ENCODE measurements around the gene MAP3K13.

Gene MAP3K13

GRCh38 chr3:185341616-185342458 is 21.1 kb upstream of the MAP3K13 start:
- ChIA-PET CTCF (no interaction called here), POLR2A (no interaction called here)
- no peak for DNase-seq (ENCODE audit: extremely low spot score)
- TF ChIP-seq ELF4 (IDR thresholded peaks at IDR 0.05) (no peak), ZNF384 (IDR thresholded peaks at IDR 0.05) (no peak), LEF1 (IDR thresholded peaks at IDR 0.05; ENCODE audit: borderline replicate concordance) (no peak), TARDBP (IDR thresholded peaks at IDR 0.05) (no peak), SP1 (IDR thresholded peaks at IDR 0.05) (no peak), PKNOX1 (IDR thresholded peaks at IDR 0.05) (no peak), FOXM1 (IDR thresholded peaks at IDR 0.05; ENCODE audit: borderline replicate concordance) (no peak), FOXK2 (IDR thresholded peaks at IDR 0.05) (no peak), CTBP1 (IDR thresholded peaks at IDR 0.05; ENCODE audit: borderline replicate concordance) (no peak), HDGF (IDR thresholded peaks at IDR 0.05; ENCODE audit: borderline replicate concordance) (no peak), SUZ12 (IDR thresholded peaks at IDR 0.05) (no peak), L3MBTL2 (conservative IDR thresholded peaks at IDR 0.05) (no peak), FOXA1 (IDR thresholded peaks at IDR 0.05) (no peak), NFRKB (IDR thresholded peaks at IDR 0.05) (no peak), ARNT (IDR thresholded peaks at IDR 0.05) (no peak), BHLHE40 (IDR thresholded peaks at IDR 0.05; ENCODE audit: borderline replicate concordance) (no peak)

- DNase-seq (ENCODE audit: extremely low spot score), result no peak
- TF ChIP-seq ELF4 (IDR thresholded peaks at IDR 0.05), result no peak
- no peak for TF ChIP-seq BHLHE40 (IDR thresholded peaks at IDR 0.05; ENCODE audit: borderline replicate concordance)
- no peak for TF ChIP-seq ARNT (IDR thresholded peaks at IDR 0.05)
- no peak for TF ChIP-seq FOXA1 (IDR thresholded peaks at IDR 0.05)
- no peak for TF ChIP-seq PKNOX1 (IDR thresholded peaks at IDR 0.05)
- TF ChIP-seq TARDBP (IDR thresholded peaks at IDR 0.05), result no peak
- TF ChIP-seq L3MBTL2 (conservative IDR thresholded peaks at IDR 0.05), result no peak
- no peak for TF ChIP-seq LEF1 (IDR thresholded peaks at IDR 0.05; ENCODE audit: borderline replicate concordance)
- TF ChIP-seq SP1 (IDR thresholded peaks at IDR 0.05), result no peak
- no peak for TF ChIP-seq SUZ12 (IDR thresholded peaks at IDR 0.05)
- no peak for TF ChIP-seq ZNF384 (IDR thresholded peaks at IDR 0.05)
- TF ChIP-seq CTBP1 (IDR thresholded peaks at IDR 0.05; ENCODE audit: borderline replicate concordance), result no peak
- TF ChIP-seq NFRKB (IDR thresholded peaks at IDR 0.05), result no peak
- no peak for TF ChIP-seq FOXK2 (IDR thresholded peaks at IDR 0.05)
- TF ChIP-seq FOXM1 (IDR thresholded peaks at IDR 0.05; ENCODE audit: borderline replicate concordance), result no peak
- TF ChIP-seq HDGF (IDR thresholded peaks at IDR 0.05; ENCODE audit: borderline replicate concordance), result no peak
- ChIA-PET POLR2A (no interaction called here), CTCF (no interaction called here)
Measured at GRCh38 chr3:185342459-185343174, 20.3 kb upstream of the MAP3K13 start.

DNA sequence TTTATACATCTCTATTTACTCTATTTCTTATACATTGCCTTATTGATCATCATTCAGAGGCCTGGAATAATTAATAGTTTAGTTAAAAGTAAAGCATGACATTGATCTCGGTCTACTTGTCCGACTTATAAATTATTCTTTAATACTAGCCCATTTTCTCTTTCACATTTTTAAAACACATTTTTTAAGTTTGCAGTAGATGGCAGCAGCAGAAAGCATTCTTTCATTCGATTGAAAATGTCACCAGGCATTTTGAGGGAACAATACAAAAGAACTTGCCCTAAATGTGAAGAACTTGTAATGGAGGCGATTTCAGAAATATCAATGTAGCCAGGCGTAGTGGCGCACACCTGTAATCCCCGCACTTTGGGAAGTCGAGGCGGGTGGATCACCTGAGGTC is 15.5 kb upstream of the MAP3K13 start:
- no peak for TF ChIP-seq BHLHE40 (IDR thresholded peaks at IDR 0.05; ENCODE audit: borderline replicate concordance)
- TF ChIP-seq HDGF (IDR thresholded peaks at IDR 0.05; ENCODE audit: borderline replicate concordance), result no peak
- TF ChIP-seq CTBP1 (IDR thresholded peaks at IDR 0.05; ENCODE audit: borderline replicate concordance), result no peak
- no peak for TF ChIP-seq LEF1 (IDR thresholded peaks at IDR 0.05; ENCODE audit: borderline replicate concordance)
- TF ChIP-seq PKNOX1 (IDR thresholded peaks at IDR 0.05), result no peak
- no peak for TF ChIP-seq SUZ12 (IDR thresholded peaks at IDR 0.05)
- TF ChIP-seq FOXM1 (IDR thresholded peaks at IDR 0.05; ENCODE audit: borderline replicate concordance), result no peak
- no peak for TF ChIP-seq FOXA1 (IDR thresholded peaks at IDR 0.05)
- TF ChIP-seq NFRKB (IDR thresholded peaks at IDR 0.05), result no peak
- TF ChIP-seq L3MBTL2 (conservative IDR thresholded peaks at IDR 0.05), result no peak
- TF ChIP-seq ZNF384 (IDR thresholded peaks at IDR 0.05), result no peak
- TF ChIP-seq TARDBP (IDR thresholded peaks at IDR 0.05), result no peak
- no peak for TF ChIP-seq ARNT (IDR thresholded peaks at IDR 0.05)
- no peak for TF ChIP-seq ELF4 (IDR thresholded peaks at IDR 0.05)
- no peak for TF ChIP-seq SP1 (IDR thresholded peaks at IDR 0.05)
- TF ChIP-seq FOXK2 (IDR thresholded peaks at IDR 0.05), result no peak
- no peak for DNase-seq (ENCODE audit: extremely low spot score)
- POLR2A ChIA-PET, result no interaction called here
- CTCF ChIA-PET, result interaction anchor here (0.6 to 0.7 kb wide), 2 partner anchors 114 to 230 kb away, joined by 3 read pairs; no protein-coding TSS in a partner anchor

- TF ChIP-seq PKNOX1 (IDR thresholded peaks at IDR 0.05), result no peak
- no peak for TF ChIP-seq ZNF384 (IDR thresholded peaks at IDR 0.05)
- no peak for TF ChIP-seq NFRKB (IDR thresholded peaks at IDR 0.05)
- TF ChIP-seq TARDBP (IDR thresholded peaks at IDR 0.05), result no peak
- TF ChIP-seq L3MBTL2 (conservative IDR thresholded peaks at IDR 0.05), result no peak
- no peak for TF ChIP-seq LEF1 (IDR thresholded peaks at IDR 0.05; ENCODE audit: borderline replicate concordance)
- no peak for TF ChIP-seq BHLHE40 (IDR thresholded peaks at IDR 0.05; ENCODE audit: borderline replicate concordance)
- no peak for TF ChIP-seq FOXA1 (IDR thresholded peaks at IDR 0.05)
- no peak for TF ChIP-seq ARNT (IDR thresholded peaks at IDR 0.05)
- TF ChIP-seq FOXM1 (IDR thresholded peaks at IDR 0.05; ENCODE audit: borderline replicate concordance), result no peak
- TF ChIP-seq HDGF (IDR thresholded peaks at IDR 0.05; ENCODE audit: borderline replicate concordance), result no peak
- ChIA-PET POLR2A (no interaction called here), CTCF (no interaction called here)
- no peak for DNase-seq (ENCODE audit: extremely low spot score)
Measured at GRCh38 chr3:185350841-185351240, 12.1 kb upstream of the MAP3K13 start.

All from HEK293T (cell line).